CMK (cell line): ENCODE data around the gene TRIO.
"Not testable (repeated sequence)": the region's sequence is repeated elsewhere in the genome, so short reads cannot be mapped to it uniquely, and the experiment has no call there.

Experiments used
- DNase-seq: peaks from one replicate; pipeline ENCODE4 v3.0.0-alpha.2; 2010; ENCODE audit warnings: low read depth

TRIO gene

DNA sequence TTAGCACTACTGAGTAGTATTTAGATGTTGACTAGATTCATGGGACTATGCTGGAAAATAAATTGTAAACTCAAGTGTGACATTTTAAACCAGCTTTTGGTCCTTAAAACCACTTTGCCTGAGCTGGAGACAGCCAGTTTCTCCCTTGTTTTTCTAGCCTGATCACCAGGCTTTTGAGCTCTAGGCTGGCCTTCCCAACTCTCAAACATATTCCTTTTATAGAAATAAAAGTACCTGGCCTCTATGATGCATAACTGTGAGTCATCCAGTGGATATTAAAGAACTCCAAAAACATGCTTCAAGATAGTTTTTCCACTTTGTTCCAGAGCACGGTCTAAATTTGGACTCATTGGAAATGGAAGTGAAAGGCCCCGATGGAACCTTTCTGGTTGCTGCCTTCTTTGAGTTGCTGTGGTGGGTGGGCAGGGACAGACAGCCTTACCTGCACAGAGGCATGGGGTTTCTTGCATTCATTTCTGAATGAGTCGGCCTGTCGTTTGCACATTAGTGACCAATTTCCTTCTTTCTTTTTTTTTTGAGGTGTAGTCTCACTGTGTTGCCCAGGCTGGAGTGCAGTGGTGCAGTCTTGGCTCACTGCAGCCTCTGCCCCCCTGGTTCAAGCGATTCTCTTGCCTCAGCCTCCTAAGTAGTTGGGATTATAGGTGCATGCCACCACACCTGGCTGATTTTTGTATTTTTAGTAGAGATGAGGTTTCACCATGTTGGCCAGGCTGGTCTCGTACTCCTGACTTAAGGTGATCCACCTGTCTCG lies 43.1 kb downstream of the TRIO start:
- DNase-seq, result no peak

GRCh38 chr5:14187157-14187556 lies 44.0 kb downstream of the TRIO start:
- no peak for DNase-seq

DNA sequence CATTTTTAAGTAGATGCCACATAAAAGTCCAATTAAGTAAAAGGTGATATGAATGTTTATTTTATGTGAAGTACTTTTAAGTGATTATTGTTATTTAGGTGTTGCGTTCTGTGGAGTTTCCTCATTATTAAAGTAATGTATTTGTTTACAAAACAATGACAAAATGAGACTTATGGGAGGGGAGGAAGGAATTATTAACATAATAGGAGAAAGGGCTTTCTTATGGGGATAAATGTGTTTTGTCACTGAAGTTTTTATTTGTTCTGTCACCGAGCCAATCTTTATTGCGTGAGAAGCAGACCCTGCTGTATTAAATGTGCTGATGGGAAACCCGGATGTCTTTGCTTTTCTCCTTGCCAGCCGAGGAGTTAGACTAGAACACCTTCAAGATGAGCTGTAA lies 44.5 kb downstream of the TRIO start:
- no peak for DNase-seq

- DNase-seq, result no peak
Measured at GRCh38 chr5:14188778-14189177, 45.6 kb downstream of the TRIO start.

DNA sequence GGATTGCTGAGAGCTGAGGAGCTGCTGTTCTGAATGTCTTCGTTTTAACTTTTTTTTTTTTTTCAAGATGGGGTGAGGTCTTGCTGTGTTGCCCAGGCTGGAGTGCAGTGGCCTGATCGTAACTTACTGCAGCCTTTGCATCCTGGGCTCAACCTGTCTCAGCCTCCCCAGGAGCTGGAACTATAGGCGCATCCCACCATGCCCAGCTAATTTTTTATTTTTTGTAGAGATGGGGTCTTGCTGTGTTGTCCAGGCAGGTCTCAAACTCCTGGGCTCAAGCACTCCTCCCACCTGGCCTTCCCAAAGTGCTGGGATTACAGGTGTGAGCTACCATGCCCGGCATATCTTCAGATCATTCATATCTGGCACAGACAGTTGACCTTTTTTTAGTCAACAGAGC lies 46.5 kb downstream of the TRIO start:
- no peak for DNase-seq

DNA sequence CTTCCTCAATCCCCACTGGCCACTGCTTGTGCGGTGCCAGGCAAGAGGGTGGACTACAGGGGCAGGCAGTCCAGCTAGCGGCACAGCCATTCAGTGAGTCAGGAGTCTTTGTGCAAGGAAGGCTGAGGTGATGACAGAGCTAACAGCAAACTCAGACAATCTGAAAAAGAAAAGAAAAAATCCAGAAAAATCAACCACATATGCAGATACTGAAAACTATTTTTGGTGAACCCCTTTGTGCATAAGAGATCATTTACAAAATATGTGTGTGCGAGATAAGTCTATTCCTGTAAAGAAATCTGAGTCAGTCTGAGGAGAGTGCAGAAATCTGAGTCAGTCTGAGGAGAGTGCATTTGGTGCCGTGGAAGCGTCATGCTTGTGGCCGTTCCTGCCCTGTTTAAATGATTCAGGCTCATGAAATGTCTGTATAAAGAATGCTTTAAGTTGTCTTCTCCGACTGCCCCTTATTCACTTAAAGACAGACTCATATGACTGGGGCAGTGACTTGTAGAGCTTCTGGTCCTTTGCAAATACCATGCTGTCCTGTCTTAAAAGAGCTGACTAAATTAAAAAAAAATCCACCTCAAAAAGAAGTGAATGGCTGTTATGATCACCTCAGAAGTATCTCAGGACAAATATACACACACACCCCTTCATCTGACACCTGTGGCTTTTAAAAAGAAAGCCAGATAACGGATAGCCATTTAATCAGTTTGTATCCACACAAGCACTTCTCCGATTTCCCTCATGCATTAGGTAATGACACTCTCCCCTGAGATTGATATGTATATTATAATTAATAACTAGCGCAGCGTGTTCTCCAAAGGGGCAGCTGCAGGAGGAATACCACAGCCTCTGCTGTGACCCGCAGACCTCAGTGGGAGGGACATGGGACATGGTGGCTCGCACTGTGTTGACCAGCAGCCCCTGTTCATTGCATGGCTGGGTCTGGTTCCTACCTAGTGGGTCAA lies 47.3 kb downstream of the TRIO start:
- no peak for DNase-seq

DNA sequence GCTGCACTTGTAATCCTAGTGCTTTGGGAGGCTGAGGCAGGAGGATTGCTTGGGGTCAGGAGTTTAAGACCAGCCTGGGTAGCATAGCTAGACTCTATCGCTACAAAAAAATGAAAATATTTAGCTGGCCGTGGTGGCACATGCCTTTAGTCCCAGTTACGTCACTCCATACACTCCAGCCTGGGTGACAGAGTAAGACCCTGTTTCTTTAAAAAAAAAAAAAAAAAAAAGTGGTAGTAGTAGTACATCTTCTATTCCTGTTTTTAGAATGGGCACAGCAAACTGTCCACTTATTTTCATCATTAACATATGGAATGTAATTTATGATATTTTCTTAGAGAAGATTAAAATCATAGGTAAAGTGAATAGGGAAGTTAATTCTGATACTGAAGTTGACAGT lies 48.2 kb downstream of the TRIO start:
- DNase-seq, result no peak

- DNase-seq, result no peak
Measured at GRCh38 chr5:14193496-14193895, 50.4 kb downstream of the TRIO start.

GRCh38 chr5:14195588-14195987 lies 52.4 kb downstream of the TRIO start:
- no peak for DNase-seq

- no peak for DNase-seq
Measured at GRCh38 chr5:14197056-14197455, 53.9 kb downstream of the TRIO start.

DNA sequence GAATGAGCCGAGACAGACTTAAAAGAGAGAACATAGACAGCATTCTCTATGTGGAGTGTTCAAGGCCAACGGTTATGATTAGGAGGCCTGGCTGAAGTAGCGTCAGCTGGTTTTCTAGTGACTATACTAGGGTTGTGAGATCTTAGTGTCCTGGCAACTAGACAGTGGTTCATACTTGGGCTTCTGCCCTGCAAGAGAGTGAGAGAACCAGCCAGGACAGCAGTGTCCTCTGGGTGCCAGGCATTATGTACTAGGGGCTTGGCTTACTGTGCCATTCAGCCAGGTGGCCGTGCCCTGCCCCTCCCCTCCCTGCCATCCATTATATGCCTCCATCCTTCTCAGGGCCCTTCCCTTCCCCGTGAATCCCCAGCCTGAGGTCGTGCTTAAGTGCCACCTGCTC lies 56.8 kb downstream of the TRIO start:
- no peak for DNase-seq

DNA sequence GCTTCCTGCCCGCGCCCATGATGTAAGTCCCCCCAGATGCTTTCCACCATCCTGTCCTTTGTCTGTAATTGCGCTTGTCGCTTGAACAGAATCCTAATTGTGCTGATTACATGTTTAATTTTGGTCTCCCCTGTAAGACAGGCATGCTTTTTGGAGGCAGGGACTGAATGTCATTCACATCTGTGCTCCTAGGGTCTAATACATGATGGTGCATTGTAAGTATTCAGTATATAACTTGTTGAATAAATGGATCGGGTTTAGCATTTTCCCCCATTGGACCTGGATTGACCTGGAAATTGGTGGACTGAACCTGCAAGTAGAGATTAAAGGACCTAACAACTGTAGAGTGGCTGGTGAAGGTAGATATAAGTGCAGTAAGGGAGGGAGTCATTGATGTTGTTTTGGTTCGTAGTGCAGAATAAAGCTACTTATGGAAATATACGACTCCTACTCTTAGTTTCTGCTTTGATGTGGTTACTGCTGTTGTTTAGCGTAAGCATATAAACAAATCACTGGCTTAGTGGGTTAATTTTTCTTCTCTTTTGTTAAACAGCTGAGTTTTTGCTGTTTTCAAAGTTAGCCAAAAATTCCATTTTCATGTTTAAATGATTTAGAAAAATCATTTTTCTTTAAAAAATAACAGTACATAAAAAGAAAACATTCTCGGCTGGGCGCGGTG lies 57.3 kb downstream of the TRIO start:
- no peak for DNase-seq

DNA sequence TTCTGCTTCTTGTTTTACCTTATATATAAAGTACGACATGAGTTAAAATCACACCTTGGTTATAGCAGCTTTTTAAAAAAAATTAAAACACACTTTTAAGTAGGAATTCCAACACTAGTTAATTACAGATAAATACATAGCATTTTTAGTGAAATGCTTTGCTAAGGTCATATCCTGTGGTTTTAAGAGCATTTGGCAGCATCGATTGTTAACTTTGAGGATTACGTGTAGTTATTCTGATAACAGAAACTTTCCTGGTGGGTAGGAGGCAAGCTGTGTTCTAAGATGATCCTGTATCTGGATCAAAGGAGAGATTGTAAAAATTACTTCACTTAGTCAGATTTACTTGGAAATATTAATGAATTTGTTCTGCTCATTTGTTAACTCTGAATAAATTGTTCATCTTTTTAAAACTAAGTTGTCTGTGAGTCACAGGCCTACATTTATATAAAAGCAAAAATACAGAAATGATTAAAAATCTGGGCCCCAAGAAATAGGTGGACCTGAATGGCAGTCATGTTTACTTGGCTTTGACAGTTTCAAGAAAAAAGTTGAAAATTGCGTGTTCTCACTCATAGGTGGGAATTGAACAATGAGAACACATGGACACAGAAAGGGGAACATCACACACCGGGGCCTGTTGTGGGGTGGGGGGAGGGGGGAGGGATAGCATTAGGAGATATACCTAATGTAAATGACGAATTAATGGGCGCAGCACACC lies 58.3 kb downstream of the TRIO start:
- DNase-seq, result no peak

GRCh38 chr5:14202462-14202861 lies 59.3 kb downstream of the TRIO start:
- no peak for DNase-seq

GRCh38 chr5:14204011-14204670 lies 61.0 kb downstream of the TRIO start:
- no peak for DNase-seq

GRCh38 chr5:14204785-14205321 lies 61.7 kb downstream of the TRIO start:
- DNase-seq, result no peak

DNA sequence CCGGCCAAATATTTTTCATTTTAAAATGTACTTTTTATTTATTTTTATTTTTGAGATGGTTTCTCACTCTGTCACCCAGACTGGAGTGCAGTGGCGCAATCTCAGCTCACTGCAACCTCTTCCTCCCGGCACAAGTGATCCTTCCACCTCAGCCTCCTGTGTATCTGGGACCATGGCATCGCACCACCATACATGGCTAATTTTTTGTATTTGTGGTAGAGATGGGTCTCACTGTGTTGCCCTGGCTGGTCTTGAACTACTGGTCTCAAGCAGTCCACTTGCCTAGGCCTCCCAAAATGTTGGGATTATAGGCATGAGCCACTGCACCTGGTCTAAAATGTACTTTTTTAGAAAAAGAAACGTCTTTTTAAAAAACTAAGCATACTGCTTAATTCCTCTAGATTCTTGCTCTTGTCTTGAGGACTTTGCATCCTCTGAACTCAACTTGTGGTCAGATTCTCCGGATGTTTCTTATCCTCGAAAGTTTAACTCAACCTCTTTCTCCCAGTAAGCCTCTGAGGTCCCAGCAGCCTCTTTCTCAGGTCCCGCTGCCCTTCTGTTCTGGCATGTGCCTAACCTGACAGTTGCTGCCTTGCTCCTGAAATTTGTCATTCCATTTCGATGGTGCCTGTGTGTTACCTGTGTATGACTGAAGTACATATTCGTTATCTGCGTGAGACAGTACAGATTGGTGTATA lies 63.0 kb downstream of the TRIO start:
- no peak for DNase-seq

DNA sequence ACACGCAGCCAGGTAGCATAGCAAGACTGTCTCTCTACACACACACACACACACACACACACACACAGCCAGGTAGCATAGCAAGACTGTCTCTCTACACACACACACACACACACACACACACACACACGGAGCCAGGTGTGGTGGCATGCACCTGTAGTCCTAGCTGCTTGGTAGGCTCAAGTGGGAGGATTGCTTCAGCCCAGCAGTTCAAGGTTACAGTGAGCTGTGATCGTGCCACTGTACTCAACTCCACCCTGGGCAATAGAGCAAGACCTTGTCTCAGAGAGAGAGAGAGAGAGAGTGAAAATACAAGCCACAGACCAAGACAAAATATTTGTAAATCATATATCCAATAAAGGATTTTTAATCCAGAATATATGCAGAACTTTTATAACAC lies 64.3 kb downstream of the TRIO start:
- DNase-seq, result not testable (repeated sequence)

DNA sequence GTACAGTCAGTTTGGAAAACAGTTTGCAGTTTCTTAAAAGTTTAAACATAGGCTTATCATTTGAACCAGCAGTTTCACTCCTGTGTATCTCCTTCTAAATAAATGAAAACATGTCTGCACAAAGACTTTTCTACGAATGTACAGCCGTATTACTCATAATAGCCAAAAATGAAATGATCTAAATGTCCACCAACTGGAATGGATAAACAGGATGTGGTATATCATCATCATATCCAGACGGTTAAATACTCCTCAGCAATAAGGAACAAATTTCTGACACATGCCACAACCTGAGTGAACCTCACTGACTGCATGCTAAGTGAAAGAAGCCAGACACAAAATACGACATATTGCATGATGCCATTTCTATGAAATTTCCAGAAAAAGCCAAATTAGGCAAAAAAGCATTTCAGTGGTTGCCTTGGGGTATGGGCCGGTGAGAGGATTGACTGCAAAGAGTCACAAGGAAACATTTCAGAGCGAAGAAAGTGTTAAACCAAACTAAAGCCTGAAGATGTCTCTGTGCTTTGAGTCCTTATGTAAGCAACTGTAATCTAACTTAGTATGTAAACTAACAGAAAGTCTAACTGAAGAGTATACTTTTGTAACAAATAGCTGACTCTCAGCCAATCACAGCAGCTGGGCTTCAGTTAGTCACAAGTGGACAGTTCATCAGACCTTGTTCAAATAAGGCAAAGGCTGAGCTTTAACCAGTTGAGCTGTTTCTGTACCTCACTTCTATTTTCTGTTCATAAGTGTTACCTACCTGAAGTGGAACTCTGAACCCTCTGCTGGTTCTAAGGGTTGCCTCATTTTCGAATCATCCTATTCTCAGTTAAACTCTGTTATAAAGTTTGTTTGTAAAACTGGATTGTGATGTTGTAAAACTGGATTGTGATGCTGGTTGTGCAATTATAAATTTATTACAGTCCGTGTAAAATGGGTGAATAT lies 65.2 kb downstream of the TRIO start:
- DNase-seq, result no peak
